Stimulated activated naive B cell treated with anti-CD40 and anti-IgM and Interleukin-4, amounts not matched to agents 10 μg/mL and 1 μg/mL and 100 μg/mL, for 72 hours (primary cell): ENCODE data around the gene CHPF.

Source experiments
- ATAC-seq, 2 donors: fragments of 150-1000 bp; cut with Tn5 transposase; replicated peaks; 2 replicates each; pipeline ENCODE4 v1.10.0; 2021; ENCODE audit warnings: moderate library complexity in 1 of 2
- DNase-seq: peaks from one replicate; pipeline ENCODE4 v3.0.0; 2021
- H3K27ac Mint-ChIP-seq: one replicate; pipeline ENCODE4 v1.8.0; 2022; ENCODE audit warnings: mild to moderate bottlenecking, mixed read lengths
- H3K27me3 Mint-ChIP-seq, 2 donors: one replicate each; pipeline ENCODE4 v1.8.0; 2022; ENCODE audit warnings: mixed read lengths in 2 of 2
- H3K36me3 Mint-ChIP-seq, 2 donors: one replicate each; pipeline ENCODE4 v1.8.0; 2022; ENCODE audit warnings: mixed read lengths in 2 of 2, mild to moderate bottlenecking in 1 of 2
- H3K4me1 Mint-ChIP-seq, 2 donors: one replicate each; pipeline ENCODE4 v1.8.0; 2022; ENCODE audit warnings: mixed read lengths in 2 of 2, mild to moderate bottlenecking in 1 of 2
- H3K4me3 Mint-ChIP-seq, 2 donors: one replicate each; pipeline ENCODE4 v1.8.0; 2022; ENCODE audit warnings: mild to moderate bottlenecking in 2 of 2, mixed read lengths in 2 of 2, moderate library complexity in 1 of 2
- H3K9me3 Mint-ChIP-seq, 2 donors: one replicate each; pipeline ENCODE4 v1.8.0; 2022; ENCODE audit warnings: mixed read lengths in 2 of 2, mild to moderate bottlenecking in 1 of 2

The CHPF gene

DNA sequence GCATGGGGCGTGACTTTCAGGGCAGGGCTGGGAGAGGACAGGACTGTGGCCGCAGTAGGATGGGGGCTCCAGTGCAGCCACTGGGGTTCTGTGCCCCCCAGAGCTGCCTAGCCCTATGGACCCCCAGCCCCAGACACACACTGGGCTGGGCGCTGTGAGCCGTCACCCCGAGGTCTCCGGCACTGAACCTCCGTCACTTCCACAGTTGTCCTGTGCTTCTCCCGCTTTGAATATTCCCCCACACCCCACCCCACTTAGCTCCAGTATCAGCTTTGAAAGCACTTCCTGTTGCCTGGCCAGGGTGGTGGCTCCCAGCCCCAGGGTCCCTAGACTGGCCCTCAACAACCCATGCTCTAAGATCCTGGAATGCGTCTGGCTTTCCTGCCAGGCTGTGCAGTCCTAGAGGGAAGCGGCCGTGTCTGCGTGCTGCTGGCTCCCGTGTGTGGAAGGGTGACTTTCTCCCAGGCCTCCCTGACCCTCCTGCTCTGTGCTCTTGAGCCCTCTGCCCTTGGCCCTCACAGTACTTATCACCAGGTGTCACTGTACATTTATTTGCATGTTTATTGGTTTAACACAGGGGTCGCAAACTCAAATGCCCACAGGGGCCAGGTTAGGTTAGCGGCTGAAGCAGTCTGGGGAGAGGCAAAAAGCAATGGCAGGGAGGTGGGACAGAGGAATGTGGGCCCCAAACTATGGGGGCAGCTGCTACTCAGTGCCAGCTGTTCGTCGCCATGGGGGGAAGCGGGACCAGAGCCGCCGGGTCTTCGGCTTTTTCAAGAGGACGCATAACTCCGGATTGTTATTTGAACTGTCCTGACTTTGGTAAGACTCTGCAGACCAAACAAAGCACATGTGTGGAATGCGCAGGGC lies 17.8 kb upstream of the CHPF start:
- H3K9me3 Mint-ChIP-seq, result peaks cover 0 to 2% of the 10 kb centered on the region in 2 donors
- DNase-seq, result no peak
- no peaks in the 10 kb centered on the region for H3K4me1 Mint-ChIP-seq
- H3K36me3 Mint-ChIP-seq, result no peaks in the 10 kb centered on the region
- no peak for ATAC-seq
- H3K27ac Mint-ChIP-seq, result no peak overlapping the region
- peaks cover 49 to 55% of the 10 kb centered on the region in 2 donors for H3K27me3 Mint-ChIP-seq
- no peak overlapping the region for H3K4me3 Mint-ChIP-seq

DNA sequence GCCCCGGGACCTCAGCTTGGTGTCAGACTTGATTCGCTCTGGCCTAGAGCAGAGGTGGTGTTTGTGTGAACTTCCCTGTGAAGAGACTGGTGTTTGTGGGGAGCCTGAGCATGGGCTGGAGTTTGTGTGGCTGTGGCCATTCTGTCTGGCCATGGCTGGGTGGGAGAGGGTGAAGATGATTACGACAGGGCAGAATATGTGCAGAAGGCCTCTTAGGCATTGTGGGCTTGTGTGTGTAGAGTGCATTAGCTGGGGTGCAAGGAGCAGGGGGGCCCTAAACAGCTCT lies 17.2 kb upstream of the CHPF start:
- no peak for ATAC-seq
- Mint-ChIP-seq H3K36me3 (no peaks in the 10 kb centered on the region), H3K27ac (no peak overlapping the region), H3K4me1 (no peaks in the 10 kb centered on the region), H3K27me3 (peaks cover 46 to 54% of the 10 kb centered on the region in 2 donors), H3K9me3 (peaks cover 0 to 2% of the 10 kb centered on the region in 2 donors), H3K4me3 (no peak overlapping the region)
- DNase-seq, result no peak

DNA sequence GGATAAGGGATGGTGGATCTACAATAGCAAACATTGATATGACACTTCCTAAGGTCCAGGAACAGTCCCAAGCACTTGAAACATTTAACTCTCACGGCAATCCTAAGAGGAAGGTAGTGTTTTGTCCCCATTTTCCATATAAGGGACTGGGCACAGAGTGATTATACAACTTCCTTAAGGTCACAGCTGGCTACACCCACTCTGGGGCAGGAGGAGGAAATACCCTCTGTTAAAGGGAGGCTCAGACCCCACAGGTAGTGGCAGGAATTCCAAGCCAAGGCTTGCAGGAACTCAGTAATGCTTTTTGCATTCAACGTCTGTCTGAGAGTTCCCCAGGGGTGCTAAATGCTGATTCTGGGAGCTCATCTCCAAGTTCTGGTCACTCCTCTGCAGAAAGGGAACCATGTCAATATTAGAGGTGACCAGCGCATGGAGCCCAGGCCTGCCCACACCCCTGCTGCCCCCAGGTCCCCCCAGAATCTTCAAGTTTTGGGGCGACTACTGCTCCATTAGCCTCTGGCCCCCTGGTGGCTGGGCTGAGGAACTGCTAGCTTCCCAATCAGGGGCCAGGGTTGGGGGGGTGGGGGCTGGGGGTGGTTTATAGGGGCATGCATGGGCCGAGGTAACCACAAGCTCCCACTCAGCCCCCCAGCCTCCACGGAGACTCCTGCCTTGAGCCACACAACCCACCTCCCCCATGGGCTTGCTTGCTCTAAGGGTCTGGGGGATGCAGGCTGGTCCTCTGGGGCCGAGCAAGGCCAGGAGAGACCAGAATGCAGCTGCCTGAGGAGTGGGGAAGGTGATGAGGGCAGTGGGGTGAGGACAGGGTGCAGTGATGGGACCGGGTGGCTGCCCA lies 16.7 kb upstream of the CHPF start:
- peaks cover 50 to 57% of the 10 kb centered on the region in 2 donors for H3K27me3 Mint-ChIP-seq
- ATAC-seq (peak; percentile 36 to 45), DNase-seq (no peak)
- no peaks in the 10 kb centered on the region for H3K4me1 Mint-ChIP-seq
- no peak overlapping the region for H3K4me3 Mint-ChIP-seq
- H3K9me3 Mint-ChIP-seq, result peaks cover 0 to 2% of the 10 kb centered on the region in 2 donors
- no peak overlapping the region for H3K27ac Mint-ChIP-seq
- no peaks in the 10 kb centered on the region for H3K36me3 Mint-ChIP-seq

DNA sequence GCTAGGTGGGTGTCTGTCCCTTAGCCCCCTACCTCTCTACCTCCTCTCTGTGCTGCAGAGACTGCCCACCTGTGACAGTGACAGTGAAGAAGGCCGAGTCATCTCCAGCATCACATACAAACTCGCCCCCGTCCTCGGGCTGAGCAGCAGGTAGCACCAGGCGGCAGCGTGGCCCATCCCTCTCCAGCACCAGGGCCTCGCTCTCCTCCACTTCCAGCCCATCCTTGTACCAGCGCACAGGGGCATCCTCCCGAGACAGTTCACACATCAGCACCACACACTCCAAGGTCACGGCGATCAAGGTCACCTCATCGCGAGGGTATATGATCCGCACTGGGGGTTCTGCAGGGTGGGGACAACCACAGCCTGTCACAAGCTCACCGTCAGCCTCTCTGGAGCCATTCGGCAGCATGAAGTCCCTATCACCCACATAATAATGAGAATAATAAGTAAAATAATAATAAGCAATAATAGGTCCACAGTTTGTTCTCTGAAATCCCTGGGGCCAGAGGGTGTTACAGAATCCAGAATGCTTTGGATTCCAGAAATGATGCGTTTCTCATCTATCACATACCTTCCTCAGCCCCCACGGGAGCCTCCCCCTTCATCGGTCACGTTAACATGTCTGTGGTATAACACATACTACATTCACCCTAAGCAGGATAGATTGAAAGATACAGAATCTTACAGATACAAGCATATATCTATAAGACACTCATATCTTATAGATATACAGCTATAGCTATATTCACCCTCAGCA lies 15.7 kb upstream of the CHPF start:
- peaks cover 0 to under 1% of the 10 kb centered on the region in 2 donors for H3K9me3 Mint-ChIP-seq
- DNase-seq (no peak), ATAC-seq (no peak)
- no peak overlapping the region for H3K27ac Mint-ChIP-seq
- H3K4me1 Mint-ChIP-seq, result no peaks in the 10 kb centered on the region
- peaks cover 56 to 62% of the 10 kb centered on the region in 2 donors for H3K27me3 Mint-ChIP-seq
- no peak overlapping the region for H3K4me3 Mint-ChIP-seq
- no peaks in the 10 kb centered on the region for H3K36me3 Mint-ChIP-seq

DNA sequence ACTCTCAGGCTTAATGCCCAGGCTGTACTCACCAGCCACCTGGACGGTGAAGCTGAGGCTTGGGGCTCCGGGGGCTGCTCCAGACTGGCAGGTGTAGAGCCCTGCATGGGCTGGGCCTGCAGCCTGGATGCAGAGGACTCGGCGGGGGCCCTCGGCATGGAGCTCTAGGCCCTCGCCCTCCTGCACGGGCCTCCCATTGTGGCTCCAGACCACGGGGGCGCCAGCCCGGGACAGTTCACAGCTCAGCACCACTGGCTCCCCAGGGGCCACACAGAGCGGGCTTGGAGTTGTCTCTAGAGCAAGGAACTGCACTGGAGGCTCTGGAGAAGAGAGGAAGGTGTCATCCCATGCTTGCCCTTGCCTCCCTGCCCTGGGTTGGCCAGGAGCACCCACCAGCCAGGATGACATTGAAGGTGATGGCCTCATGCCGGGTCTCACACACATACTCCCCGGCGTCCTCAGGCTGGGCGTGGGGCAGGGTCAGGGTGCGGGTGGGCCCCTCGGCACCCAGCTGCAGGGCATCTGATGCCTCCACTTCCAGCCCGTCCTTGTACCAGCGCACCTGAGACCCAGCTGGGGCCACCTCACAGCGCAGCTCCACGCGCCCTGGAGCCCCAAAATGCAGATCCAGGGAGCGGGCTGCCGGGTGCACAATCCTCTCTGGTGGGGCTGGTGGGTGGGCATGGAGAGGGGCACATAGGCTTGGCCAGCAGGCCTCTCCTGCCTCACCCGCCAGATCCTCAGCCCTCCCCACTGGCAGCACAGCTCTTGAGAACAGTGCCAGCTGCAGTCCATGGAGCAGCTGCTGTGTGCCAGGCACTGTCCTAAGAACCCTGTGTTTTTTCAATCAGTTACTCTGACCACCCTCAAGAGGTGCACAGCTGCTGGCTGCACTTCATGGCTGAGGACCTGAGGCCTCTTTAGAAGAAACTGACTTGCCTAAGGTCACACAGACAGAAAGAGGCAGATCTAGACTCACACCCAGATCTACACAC lies 14.5 kb upstream of the CHPF start:
- Mint-ChIP-seq H3K36me3 (no peaks in the 10 kb centered on the region), H3K27ac (no peak overlapping the region), H3K4me3 (no peak overlapping the region), H3K4me1 (no peaks in the 10 kb centered on the region), H3K27me3 (peaks cover 58 to 72% of the 10 kb centered on the region in 2 donors), H3K9me3 (no peaks in the 10 kb centered on the region)
- DNase-seq, result no peak
- ATAC-seq, result no peak

DNA sequence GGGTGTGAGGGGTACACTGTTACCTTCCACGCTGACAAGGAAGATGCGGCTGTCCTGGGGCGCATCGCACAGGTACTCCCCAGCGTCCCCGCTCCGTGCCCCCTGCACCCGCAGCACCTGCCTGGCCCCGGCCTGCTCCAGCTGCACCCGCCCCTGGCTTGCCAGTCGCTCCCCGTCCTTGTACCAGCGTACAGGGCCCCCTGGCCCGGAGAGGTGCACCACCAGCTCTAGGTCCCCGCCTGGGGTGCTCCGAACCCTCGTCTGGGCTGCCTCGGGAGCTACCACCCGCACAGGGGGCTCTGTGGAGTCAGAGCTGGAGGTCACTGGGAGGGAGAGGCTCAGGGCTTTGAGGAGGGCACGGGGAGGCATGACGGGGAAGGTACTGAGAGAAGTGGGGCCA lies 13.7 kb upstream of the CHPF start:
- ATAC-seq, result no peak
- Mint-ChIP-seq H3K4me3 (no peak overlapping the region), H3K27ac (no peak overlapping the region), H3K36me3 (no peaks in the 10 kb centered on the region), H3K9me3 (no peaks in the 10 kb centered on the region), H3K4me1 (peaks cover 0 to under 1% of the 10 kb centered on the region in 2 donors), H3K27me3 (peaks cover 51 to 68% of the 10 kb centered on the region in 2 donors)
- no peak for DNase-seq

DNA sequence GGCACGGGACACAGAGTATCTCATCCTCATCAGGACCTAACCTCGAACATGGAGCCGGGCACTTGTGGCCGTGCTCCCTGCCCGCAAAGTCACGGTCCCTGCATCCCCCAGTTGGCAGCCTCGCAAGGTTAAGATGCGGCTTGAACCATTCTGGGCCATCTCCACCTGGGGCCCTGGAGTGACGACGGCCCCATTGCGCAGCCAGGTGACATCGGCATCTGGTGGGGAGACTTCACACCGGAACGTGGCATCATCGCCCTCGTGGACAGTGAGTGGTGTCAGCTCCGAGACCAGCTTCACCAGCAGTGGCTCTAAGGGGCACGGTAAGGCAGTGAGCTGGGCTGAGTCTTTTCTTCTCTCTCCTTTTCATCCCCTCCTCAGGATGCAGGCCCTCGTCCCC lies 12.8 kb upstream of the CHPF start:
- H3K4me1 Mint-ChIP-seq, result peaks cover 4 to 9% of the 10 kb centered on the region in 2 donors
- H3K36me3 Mint-ChIP-seq, result no peaks in the 10 kb centered on the region
- no peak for DNase-seq
- ATAC-seq, result no peak
- peaks cover 54 to 69% of the 10 kb centered on the region in 2 donors for H3K27me3 Mint-ChIP-seq
- H3K9me3 Mint-ChIP-seq, result no peaks in the 10 kb centered on the region
- H3K27ac Mint-ChIP-seq, result no peak overlapping the region
- H3K4me3 Mint-ChIP-seq, result no peak overlapping the region

DNA sequence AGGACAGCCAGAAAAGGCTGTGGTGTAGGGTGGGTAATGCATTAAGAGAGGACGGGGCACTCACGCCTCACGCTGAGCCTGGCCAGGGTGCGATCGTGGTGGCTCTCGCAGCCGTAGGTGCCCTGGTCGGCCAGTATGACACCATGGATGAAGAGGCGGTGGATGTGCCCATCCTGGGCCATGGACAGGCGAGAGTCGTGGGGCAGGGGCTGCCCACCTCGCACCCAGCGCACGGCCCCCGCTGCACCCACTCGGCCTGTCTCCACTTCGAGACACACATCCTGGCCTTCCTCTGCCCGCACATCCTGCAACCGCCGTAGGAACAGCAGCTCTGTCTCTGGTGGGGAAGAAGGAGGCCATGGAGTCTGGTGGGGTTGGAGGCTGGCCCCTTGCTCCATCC lies 12.3 kb upstream of the CHPF start:
- Mint-ChIP-seq H3K4me3 (no peak overlapping the region), H3K27me3 (peaks cover 58 to 69% of the 10 kb centered on the region in 2 donors), H3K9me3 (no peaks in the 10 kb centered on the region)

DNA sequence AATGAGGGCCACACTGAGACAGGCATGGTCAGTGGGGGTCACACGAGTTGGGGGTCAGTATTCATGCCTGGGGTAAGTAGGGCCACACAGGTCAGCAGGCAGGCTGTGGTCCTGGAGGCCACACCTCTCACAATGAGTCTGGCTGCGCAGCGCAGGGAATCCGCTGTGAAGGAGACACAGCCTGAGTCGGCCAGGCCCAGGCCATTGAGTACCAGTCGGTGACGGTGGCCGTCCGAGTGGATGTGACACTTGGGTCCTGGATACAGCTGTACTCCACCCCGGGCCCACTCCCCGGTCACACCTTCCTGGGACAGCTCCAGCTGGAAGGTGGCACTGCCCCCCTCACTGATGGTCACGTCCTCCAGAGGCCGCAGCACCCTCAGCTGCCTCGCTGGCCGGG lies 10.7 kb upstream of the CHPF start:
- Mint-ChIP-seq H3K9me3 (no peaks in the 10 kb centered on the region), H3K27ac (no peak overlapping the region), H3K36me3 (peaks cover 0 to 4% of the 10 kb centered on the region in 2 donors), H3K27me3 (peaks cover 59 to 80% of the 10 kb centered on the region in 2 donors), H3K4me1 (peaks cover 9 to 11% of the 10 kb centered on the region in 2 donors), H3K4me3 (no peak overlapping the region)
- ATAC-seq (no peak), DNase-seq (no peak)

More for the DNA sequence above, 12.3 kb upstream of the CHPF start:
- Mint-ChIP-seq H3K36me3 (peaks cover 0 to 1% of the 10 kb centered on the region in 2 donors), H3K4me1 (peaks cover 6 to 11% of the 10 kb centered on the region in 2 donors), H3K27ac (no peak overlapping the region)
- DNase-seq, result no peak
- ATAC-seq, result no peak

DNA sequence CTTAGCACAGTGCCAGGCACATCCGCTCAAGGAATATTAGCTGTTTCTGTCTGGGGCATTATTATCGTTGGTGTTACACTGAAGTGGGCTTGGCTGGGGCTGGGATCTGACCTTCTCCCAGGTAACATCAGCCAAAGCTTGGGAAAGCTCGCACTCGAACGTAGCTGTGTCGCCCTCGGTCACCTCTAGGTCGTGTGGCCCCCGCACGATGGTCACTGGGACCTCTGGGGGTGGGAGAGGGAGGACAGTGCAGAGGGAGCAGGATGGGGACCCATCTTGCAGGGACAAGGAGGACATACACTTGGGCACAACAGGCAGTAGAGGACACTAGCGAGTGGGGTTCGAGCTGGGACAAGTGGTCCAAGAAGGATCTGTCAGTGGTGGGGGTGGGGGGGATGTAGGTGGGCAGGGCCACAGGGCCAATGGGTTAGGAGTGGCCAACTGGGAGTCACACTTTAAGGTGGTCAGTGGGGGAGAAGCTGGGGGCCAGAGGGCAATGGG lies 9.9 kb upstream of the CHPF start:
- H3K27me3 Mint-ChIP-seq, result peaks cover 60 to 86% of the 10 kb centered on the region in 2 donors
- ATAC-seq (no peak), DNase-seq (no peak)
- H3K36me3 Mint-ChIP-seq, result peaks cover 0 to 4% of the 10 kb centered on the region in 2 donors
- peak overlapping the region; percentile 37 for H3K27ac Mint-ChIP-seq
- H3K4me3 Mint-ChIP-seq, result no peak overlapping the region
- no peaks in the 10 kb centered on the region for H3K9me3 Mint-ChIP-seq
- peaks cover 9 to 11% of the 10 kb centered on the region in 2 donors for H3K4me1 Mint-ChIP-seq

DNA sequence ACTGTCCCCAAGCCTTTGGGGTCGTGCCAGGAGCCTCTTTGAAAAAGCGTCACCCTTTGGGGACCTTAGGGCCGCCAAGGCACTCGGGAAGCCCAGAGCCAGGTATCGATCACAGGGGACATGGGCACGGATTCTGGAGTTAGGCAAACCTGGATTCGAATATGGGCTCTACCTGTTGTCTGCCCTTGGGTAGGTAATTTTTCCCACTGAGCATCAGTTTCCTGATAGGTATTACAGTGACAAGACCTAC lies 9.5 kb upstream of the CHPF start:
- ATAC-seq (no peak), DNase-seq (no peak)
- Mint-ChIP-seq H3K27me3 (peaks cover 60 to 86% of the 10 kb centered on the region in 2 donors), H3K9me3 (no peaks in the 10 kb centered on the region), H3K4me1 (peaks cover 9 to 11% of the 10 kb centered on the region in 2 donors), H3K27ac (no peak overlapping the region), H3K4me3 (no peak overlapping the region), H3K36me3 (peaks cover 0 to 4% of the 10 kb centered on the region in 2 donors)

DNA sequence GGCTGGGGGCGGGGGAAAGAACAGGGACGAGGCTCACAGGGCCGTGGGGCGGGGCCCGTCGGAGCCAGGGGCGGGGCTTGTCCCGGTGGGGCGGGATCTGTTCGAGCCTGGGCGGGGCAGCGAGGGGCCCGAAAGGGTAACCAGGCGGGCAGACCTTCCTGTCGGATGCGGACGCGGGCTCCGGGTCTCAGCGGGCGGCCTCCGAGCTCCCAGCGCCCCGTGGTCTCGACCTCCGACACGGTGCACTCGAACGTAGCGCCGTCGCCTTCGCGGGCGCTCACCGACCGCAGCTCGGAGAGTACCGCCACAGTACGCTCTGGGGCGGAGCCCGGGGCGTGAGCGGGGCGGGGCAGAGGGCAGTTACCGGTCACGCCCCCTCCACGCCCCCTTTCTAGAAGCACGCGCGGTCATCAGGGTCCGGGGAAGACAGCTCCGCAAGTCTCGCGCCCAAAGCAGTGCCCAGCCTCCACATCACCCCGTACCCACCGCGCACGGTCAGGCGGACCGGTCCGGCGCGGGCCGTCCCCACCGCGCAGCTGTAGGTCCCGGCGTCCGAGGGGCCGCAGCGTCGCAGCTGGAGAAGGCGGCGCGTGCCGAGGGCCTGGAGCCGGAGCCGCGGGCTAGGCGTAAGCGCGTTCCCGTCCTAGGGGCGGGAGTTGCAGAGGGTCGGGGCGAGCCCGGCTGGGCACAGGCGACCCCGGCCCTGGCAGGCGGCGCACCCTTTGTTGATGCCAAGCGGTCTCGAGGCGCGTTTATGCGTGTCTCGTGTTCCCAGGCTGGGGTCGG lies 9.0 kb upstream of the CHPF start:
- H3K36me3 Mint-ChIP-seq, result peaks cover 0 to 4% of the 10 kb centered on the region in 2 donors
- peak; percentile 95 to 96 for ATAC-seq
- DNase-seq, result peak; percentile 68
- peaks cover 9 to 11% of the 10 kb centered on the region in 2 donors for H3K4me1 Mint-ChIP-seq
- no peak overlapping the region for H3K27ac Mint-ChIP-seq
- H3K4me3 Mint-ChIP-seq, result peak overlapping the region; percentile 75 to 79
- H3K27me3 Mint-ChIP-seq, result peaks cover 64 to 89% of the 10 kb centered on the region in 2 donors
- no peaks in the 10 kb centered on the region for H3K9me3 Mint-ChIP-seq
